ENCODE measurements around the gene CCNB1.
"Not testable (repeated sequence)": the region's sequence is repeated elsewhere in the genome, so short reads cannot be mapped to it uniquely, and the experiment has no call there.

The CCNB1 gene

GRCh38 chr5:69148576-69148975 is 18.4 kb upstream of the CCNB1 start:
- not testable (repeated sequence) for H3K27ac ChIP-seq (ENCODE audit: low read depth, low read length); H3K4me1 ChIP-seq (ENCODE audit: insufficient read depth, low read length); H3K9ac ChIP-seq (ENCODE audit: low read depth, low read length); H3K9me3 ChIP-seq (ENCODE audit: insufficient read depth, low read depth, low read length); H3K36me3 ChIP-seq (ENCODE audit: insufficient read depth, low read length); H3K4me3 ChIP-seq (ENCODE audit: low read length); H3K27me3 ChIP-seq (ENCODE audit: insufficient read depth, low read length)
- WGBS: 92% methylated on average over 6 of the region's 7 CpGs

GRCh38 chr5:69148981-69149675 is 17.8 kb upstream of the CCNB1 start:
- 98% methylated on average over 2 of the region's 2 CpGs for whole genome bisulfite sequencing

GRCh38 chr5:69149676-69150010 is 17.3 kb upstream of the CCNB1 start:
- no peaks in the 10 kb centered on the region for H3K4me1 ChIP-seq (ENCODE audit: insufficient read depth, low read length)
- H3K27me3 ChIP-seq (ENCODE audit: insufficient read depth, low read length): no peaks in the 10 kb centered on the region
- H3K9me3 ChIP-seq (ENCODE audit: insufficient read depth, low read depth, low read length): no peaks in the 10 kb centered on the region
- no peak overlapping the region for H3K27ac ChIP-seq (ENCODE audit: low read depth, low read length)
- H3K36me3 ChIP-seq (ENCODE audit: insufficient read depth, low read length): no peaks in the 10 kb centered on the region
- no peak overlapping the region for H3K9ac ChIP-seq (ENCODE audit: low read depth, low read length)
- no peak overlapping the region for H3K4me3 ChIP-seq (ENCODE audit: low read length)
- WGBS: 86% methylated on average over 5 of the region's 5 CpGs

More at GRCh38 chr5:69148981-69149675, 17.8 kb upstream of the CCNB1 start:
- Histone ChIP-seq H3K36me3 (ENCODE audit: insufficient read depth, low read length) (no peaks in the 10 kb centered on the region), H3K9me3 (ENCODE audit: insufficient read depth, low read depth, low read length) (no peaks in the 10 kb centered on the region), H3K9ac (ENCODE audit: low read depth, low read length) (no peak overlapping the region), H3K4me3 (ENCODE audit: low read length) (no peak overlapping the region), H3K27ac (ENCODE audit: low read depth, low read length) (no peak overlapping the region), H3K27me3 (ENCODE audit: insufficient read depth, low read length) (no peaks in the 10 kb centered on the region), H3K4me1 (ENCODE audit: insufficient read depth, low read length) (no peaks in the 10 kb centered on the region)

- H3K36me3 ChIP-seq (ENCODE audit: insufficient read depth, low read length): no peaks in the 10 kb centered on the region
- H3K9me3 ChIP-seq (ENCODE audit: insufficient read depth, low read depth, low read length): no peaks in the 10 kb centered on the region
- WGBS: 97% methylated on average over 3 of the region's 3 CpGs
- no peak overlapping the region for H3K9ac ChIP-seq (ENCODE audit: low read depth, low read length)
- H3K4me1 ChIP-seq (ENCODE audit: insufficient read depth, low read length): no peaks in the 10 kb centered on the region
- H3K27ac ChIP-seq (ENCODE audit: low read depth, low read length): no peak overlapping the region
- no peaks in the 10 kb centered on the region for H3K27me3 ChIP-seq (ENCODE audit: insufficient read depth, low read length)
- no peak overlapping the region for H3K4me3 ChIP-seq (ENCODE audit: low read length)
Measured at GRCh38 chr5:69152731-69153130, 14.2 kb upstream of the CCNB1 start.

GRCh38 chr5:69156456-69156855 is 10.5 kb upstream of the CCNB1 start:
- H3K36me3 ChIP-seq (ENCODE audit: insufficient read depth, low read length): no peaks in the 10 kb centered on the region
- no peaks in the 10 kb centered on the region for H3K9me3 ChIP-seq (ENCODE audit: insufficient read depth, low read depth, low read length)
- H3K27ac ChIP-seq (ENCODE audit: low read depth, low read length): no peak overlapping the region
- no peak overlapping the region for H3K9ac ChIP-seq (ENCODE audit: low read depth, low read length)
- no peaks in the 10 kb centered on the region for H3K4me1 ChIP-seq (ENCODE audit: insufficient read depth, low read length)
- 96% methylated on average over 11 of the region's 11 CpGs for WGBS
- no peak overlapping the region for H3K4me3 ChIP-seq (ENCODE audit: low read length)
- no peaks in the 10 kb centered on the region for H3K27me3 ChIP-seq (ENCODE audit: insufficient read depth, low read length)

GRCh38 chr5:69158039-69158438 is 8.9 kb upstream of the CCNB1 start:
- Histone ChIP-seq H3K27ac (ENCODE audit: low read depth, low read length) (no peak overlapping the region), H3K27me3 (ENCODE audit: insufficient read depth, low read length) (no peaks in the 10 kb centered on the region), H3K9me3 (ENCODE audit: insufficient read depth, low read depth, low read length) (no peaks in the 10 kb centered on the region), H3K4me1 (ENCODE audit: insufficient read depth, low read length) (no peaks in the 10 kb centered on the region), H3K36me3 (ENCODE audit: insufficient read depth, low read length) (no peaks in the 10 kb centered on the region), H3K4me3 (ENCODE audit: low read length) (no peak overlapping the region), H3K9ac (ENCODE audit: low read depth, low read length) (no peak overlapping the region)
- WGBS: 94% methylated on average over 3 of the region's 3 CpGs

- no peaks in the 10 kb centered on the region for H3K4me1 ChIP-seq (ENCODE audit: insufficient read depth, low read length)
- 80% methylated on average over 16 of the region's 16 CpGs for WGBS
- no peak overlapping the region for H3K27ac ChIP-seq (ENCODE audit: low read depth, low read length)
- H3K27me3 ChIP-seq (ENCODE audit: insufficient read depth, low read length): no peaks in the 10 kb centered on the region
- H3K9ac ChIP-seq (ENCODE audit: low read depth, low read length): no peak overlapping the region
- no peaks in the 10 kb centered on the region for H3K36me3 ChIP-seq (ENCODE audit: insufficient read depth, low read length)
- no peak overlapping the region for H3K4me3 ChIP-seq (ENCODE audit: low read length)
- no peaks in the 10 kb centered on the region for H3K9me3 ChIP-seq (ENCODE audit: insufficient read depth, low read depth, low read length)
Measured at GRCh38 chr5:69160651-69161050, 6.3 kb upstream of the CCNB1 start.

GRCh38 chr5:69167493-69167855 is 524 bp downstream of the CCNB1 start:
- Histone ChIP-seq H3K27ac (ENCODE audit: low read depth, low read length) (peak overlapping the region; percentile 97), H3K9ac (ENCODE audit: low read depth, low read length) (peak overlapping the region; percentile 96), H3K9me3 (ENCODE audit: insufficient read depth, low read depth, low read length) (no peaks in the 10 kb centered on the region), H3K4me3 (ENCODE audit: low read length) (peak overlapping the region; percentile 84), H3K27me3 (ENCODE audit: insufficient read depth, low read length) (no peaks in the 10 kb centered on the region), H3K36me3 (ENCODE audit: insufficient read depth, low read length) (peaks cover 47% of the 10 kb centered on the region), H3K4me1 (ENCODE audit: insufficient read depth, low read length) (peaks cover 16% of the 10 kb centered on the region)
- WGBS: under 1% methylated on average over 11 of the region's 11 CpGs

- Histone ChIP-seq H3K9ac (ENCODE audit: low read depth, low read length) (peak overlapping the region; percentile 96), H3K36me3 (ENCODE audit: insufficient read depth, low read length) (peaks cover 50% of the 10 kb centered on the region), H3K4me3 (ENCODE audit: low read length) (peak overlapping the region; percentile 84), H3K9me3 (ENCODE audit: insufficient read depth, low read depth, low read length) (no peaks in the 10 kb centered on the region), H3K27ac (ENCODE audit: low read depth, low read length) (peak overlapping the region; percentile 97), H3K4me1 (ENCODE audit: insufficient read depth, low read length) (peaks cover 16% of the 10 kb centered on the region), H3K27me3 (ENCODE audit: insufficient read depth, low read length) (no peaks in the 10 kb centered on the region)
- WGBS: 33% methylated on average over 8 of the region's 8 CpGs
Measured at GRCh38 chr5:69167929-69168328, 979 bp downstream of the CCNB1 start.

GRCh38 chr5:69170495-69170894 is 3.5 kb downstream of the CCNB1 start:
- H3K36me3 ChIP-seq (ENCODE audit: insufficient read depth, low read length): peaks cover 76% of the 10 kb centered on the region
- H3K9ac ChIP-seq (ENCODE audit: low read depth, low read length): no peak overlapping the region
- H3K4me3 ChIP-seq (ENCODE audit: low read length): no peak overlapping the region
- peaks cover 16% of the 10 kb centered on the region for H3K4me1 ChIP-seq (ENCODE audit: insufficient read depth, low read length)
- H3K9me3 ChIP-seq (ENCODE audit: insufficient read depth, low read depth, low read length): no peaks in the 10 kb centered on the region
- no peak overlapping the region for H3K27ac ChIP-seq (ENCODE audit: low read depth, low read length)
- H3K27me3 ChIP-seq (ENCODE audit: insufficient read depth, low read length): no peaks in the 10 kb centered on the region
- 94% methylated on average over 1 of the region's 1 CpG for WGBS

- no peaks in the 10 kb centered on the region for H3K27me3 ChIP-seq (ENCODE audit: insufficient read depth, low read length)
- WGBS: 96% methylated on average over 3 of the region's 3 CpGs
- no peaks in the 10 kb centered on the region for H3K9me3 ChIP-seq (ENCODE audit: insufficient read depth, low read depth, low read length)
- no peak overlapping the region for H3K4me3 ChIP-seq (ENCODE audit: low read length)
- H3K4me1 ChIP-seq (ENCODE audit: insufficient read depth, low read length): peaks cover 16% of the 10 kb centered on the region
- H3K27ac ChIP-seq (ENCODE audit: low read depth, low read length): no peak overlapping the region
- peaks cover 81% of the 10 kb centered on the region for H3K36me3 ChIP-seq (ENCODE audit: insufficient read depth, low read length)
- no peak overlapping the region for H3K9ac ChIP-seq (ENCODE audit: low read depth, low read length)
Measured at GRCh38 chr5:69170969-69171368, 4.0 kb downstream of the CCNB1 start.

GRCh38 chr5:69181659-69182293 is 14.8 kb downstream of the CCNB1 start:
- peaks cover 18% of the 10 kb centered on the region for H3K36me3 ChIP-seq (ENCODE audit: insufficient read depth, low read length)
- H3K9me3 ChIP-seq (ENCODE audit: insufficient read depth, low read depth, low read length); H3K9ac ChIP-seq (ENCODE audit: low read depth, low read length); H3K4me1 ChIP-seq (ENCODE audit: insufficient read depth, low read length); H3K27ac ChIP-seq (ENCODE audit: low read depth, low read length); H3K27me3 ChIP-seq (ENCODE audit: insufficient read depth, low read length); H3K4me3 ChIP-seq (ENCODE audit: low read length): not testable (repeated sequence)
- whole genome bisulfite sequencing: 93% methylated on average over 15 of the region's 15 CpGs

Measured in HUES64 (cell line).